Liver (tissue), 9 donors: ENCODE measurements around the gene ERGIC1. TPM values are rescaled to one million over a fixed set of nuclear protein-coding genes. Genes with fewer than 3 reads are reported as not detected.

ENCODE experiments used
- DNase-seq: peaks from one replicate; pipeline ENCODE4 v3.0.0-alpha.2; 2017; ENCODE audit warnings: low spot score
- H3K27ac ChIP-seq, 2 donors: one replicate each; pipeline ENCODE4 v1.7.0; 2013; ENCODE audit warnings: inconsistent platforms in 2 of 2, low read length in 2 of 2, control low read depth in 1 of 2, low read depth in 1 of 2, mild to moderate bottlenecking in 1 of 2
- H3K27me3 ChIP-seq, 4 donors: one replicate each; pipeline versions ENCODE4 v1.6.1 to v1.7.0; 2013; ENCODE audit warnings: low read length in 3 of 4, inconsistent platforms in 1 of 4, mild to moderate bottlenecking in 1 of 4, moderate library complexity in 1 of 4; ENCODE audit not compliant: control insufficient read depth in 4 of 4, insufficient read depth in 4 of 4
- H3K36me3 ChIP-seq, 4 donors: one replicate each; pipeline versions ENCODE4 v1.6.1 to v1.7.0; 2013; ENCODE audit warnings: low read length in 3 of 4, mild to moderate bottlenecking in 3 of 4, low read depth in 1 of 4, moderate library complexity in 1 of 4; ENCODE audit not compliant: control insufficient read depth in 4 of 4, insufficient read depth in 3 of 4
- H3K4me1 ChIP-seq, 4 donors: one replicate each; pipeline versions ENCODE4 v1.6.1 to v1.7.0; 2013; ENCODE audit warnings: low read length in 3 of 4, mild to moderate bottlenecking in 3 of 4, moderate library complexity in 1 of 4; ENCODE audit not compliant: control insufficient read depth in 4 of 4, insufficient read depth in 4 of 4
- H3K4me3 ChIP-seq, 3 donors: one replicate each; pipeline versions ENCODE4 v1.6.1 to v1.7.0; 2013; ENCODE audit warnings: low read length in 3 of 3, control low read depth in 1 of 3, low read depth in 1 of 3, mild to moderate bottlenecking in 1 of 3
- H3K9ac ChIP-seq, 2 donors: one replicate each; pipeline ENCODE4 v1.7.0; 2013; ENCODE audit warnings: low read length in 2 of 2, mild to moderate bottlenecking in 2 of 2, moderate library complexity in 2 of 2, control low read depth in 1 of 2, low read depth in 1 of 2
- H3K9me3 ChIP-seq, 4 donors: one replicate each; pipeline versions ENCODE4 v1.6.1 to v1.7.0; 2013; ENCODE audit warnings: low read length in 3 of 4; ENCODE audit not compliant: control insufficient read depth in 4 of 4
- EGR1 ChIP-seq, 2 donors: IDR thresholded peaks; 2 replicates each; pipeline ENCODE4 v1.6.1; 2016 to 2018; ENCODE audit warnings: antibody characterized with exemption in 2 of 2, low read depth in 2 of 2
- FOXA1 ChIP-seq: IDR thresholded peaks from 2 replicates; pipeline ENCODE4 v1.6.1; 2016; ENCODE audit warnings: antibody characterized with exemption
- GABPA ChIP-seq, 2 donors: IDR thresholded peaks in 1 of 2; conservative IDR thresholded peaks in 1 of 2; 2 replicates each; pipeline ENCODE4 v1.6.1; 2016; ENCODE audit warnings: antibody characterized with exemption in 2 of 2, mild to moderate bottlenecking in 1 of 2, moderate library complexity in 1 of 2
- HNF4A ChIP-seq, 2 donors: conservative IDR thresholded peaks; 2 replicates each; pipeline ENCODE4 v1.6.1; 2016; ENCODE audit warnings: antibody characterized with exemption in 2 of 2, mild to moderate bottlenecking in 2 of 2
- HNF4G ChIP-seq: IDR thresholded peaks from 2 replicates; pipeline ENCODE4 v1.6.1; 2016; ENCODE audit warnings: antibody characterized with exemption
- JUND ChIP-seq, 2 donors: IDR thresholded peaks; 2 replicates each; pipeline ENCODE4 v1.6.1; 2016; ENCODE audit warnings: antibody characterized with exemption in 2 of 2
- NR2F2 ChIP-seq: IDR thresholded peaks from 2 replicates; pipeline ENCODE4 v1.6.1; 2016; ENCODE audit warnings: antibody characterized with exemption
- RAD21 ChIP-seq, 2 donors: IDR thresholded peaks; 2 replicates each; pipeline ENCODE4 v1.6.1; 2016; ENCODE audit warnings: antibody characterized with exemption in 2 of 2, mild to moderate bottlenecking in 2 of 2
- RXRA ChIP-seq, 2 donors: IDR thresholded peaks; 2 replicates each; pipeline ENCODE4 v1.6.1; 2017 to 2018; ENCODE audit warnings: antibody characterized with exemption in 2 of 2, mild to moderate bottlenecking in 1 of 2
- SP1 ChIP-seq: IDR thresholded peaks from 2 replicates; pipeline ENCODE4 v1.6.1; 2018; ENCODE audit warnings: antibody characterized with exemption, mild to moderate bottlenecking
- TAF1 ChIP-seq: conservative IDR thresholded peaks from 2 replicates; pipeline ENCODE4 v1.6.1; 2016; ENCODE audit warnings: antibody characterized with exemption, mild to moderate bottlenecking
- YY1 ChIP-seq: IDR thresholded peaks from 2 replicates; pipeline ENCODE4 v1.6.1; 2016; ENCODE audit warnings: antibody characterized with exemption, mild to moderate bottlenecking
- ZBTB33 ChIP-seq: IDR thresholded peaks from 2 replicates; pipeline ENCODE4 v1.6.1; 2016; ENCODE audit warnings: antibody characterized with exemption
- WGBS: extraction: QIAGEN DNeasy Blood & Tissue Kit; methylation state at CpG from one replicate; pipeline ENCODE4 v1.1.7; 2013; 5-methylcytosine and 5-hydroxymethylcytosine counted together
- polyA plus RNA-seq, 2 donors: library from polyadenylated mRNA; stranded (reverse) in 1 of 2; unstranded in 1 of 2; fragments of 200-250 nt in 1 of 2; fragments of >200 nt in 1 of 2; fragmentation: Nextera tagmentation in 1 of 2; extraction: Ambion mirVana in 1 of 2; gene quantifications; one replicate each; pipeline versions ENCODE4 v1.2.1 to v1.2.3, GENCODE V29; 2013 to 2015
- total RNA-seq, 2 donors: library from RNA; depleted of rRNA; stranded (reverse); fragments of >200 nt; gene quantifications; one replicate each; pipeline ENCODE4 v1.2.3, GENCODE V29; 2014
- TF ChIP-seq, protein P1 (sequence below): fragments of 150-350 bp; IDR thresholded peaks from 2 replicates; pipeline ENCODE4 v1.5.1; 2017; ENCODE audit warnings: improper control_type of control experiment, low read depth, low read length; ENCODE audit not compliant: missing input control
- TF ChIP-seq, protein P2 (sequence below): IDR thresholded peaks from 2 replicates; pipeline ENCODE4 v1.6.1; 2016; ENCODE audit warnings: antibody characterized with exemption
- TF ChIP-seq, protein P3 (sequence below): IDR thresholded peaks from 2 replicates; pipeline ENCODE4 v1.6.1; 2016; ENCODE audit warnings: antibody characterized with exemption, mild to moderate bottlenecking
- TF ChIP-seq, protein P4 (sequence below): IDR thresholded peaks from 2 replicates; pipeline ENCODE4 v1.6.1; 2016; ENCODE audit warnings: antibody characterized with exemption
- donor health status: healthy.
- donor health status: healthy.
- donor health status: healthy.
- donor health status: healthy.
- donor health status: healthy.

ERGIC1 gene
- total and polyA plus RNA-seq, 4 donors = 45.4 to 155 (median 101) TPM

- Histone ChIP-seq H3K9me3 (no peaks in the 10 kb centered on the region), H3K4me3 (no peak overlapping the region), H3K4me1 (no peaks in the 10 kb centered on the region), H3K27me3 (no peaks in the 10 kb centered on the region), H3K27ac (no peak overlapping the region), H3K9ac (no peak overlapping the region), H3K36me3 (peaks cover 3 to 56% (median 18%) of the 10 kb centered on the region in 4 donors)
- WGBS = 98% methylated on average over 6 of the region's 6 CpGs
- DNase-seq = no peak
- TF ChIP-seq, protein P1, sequence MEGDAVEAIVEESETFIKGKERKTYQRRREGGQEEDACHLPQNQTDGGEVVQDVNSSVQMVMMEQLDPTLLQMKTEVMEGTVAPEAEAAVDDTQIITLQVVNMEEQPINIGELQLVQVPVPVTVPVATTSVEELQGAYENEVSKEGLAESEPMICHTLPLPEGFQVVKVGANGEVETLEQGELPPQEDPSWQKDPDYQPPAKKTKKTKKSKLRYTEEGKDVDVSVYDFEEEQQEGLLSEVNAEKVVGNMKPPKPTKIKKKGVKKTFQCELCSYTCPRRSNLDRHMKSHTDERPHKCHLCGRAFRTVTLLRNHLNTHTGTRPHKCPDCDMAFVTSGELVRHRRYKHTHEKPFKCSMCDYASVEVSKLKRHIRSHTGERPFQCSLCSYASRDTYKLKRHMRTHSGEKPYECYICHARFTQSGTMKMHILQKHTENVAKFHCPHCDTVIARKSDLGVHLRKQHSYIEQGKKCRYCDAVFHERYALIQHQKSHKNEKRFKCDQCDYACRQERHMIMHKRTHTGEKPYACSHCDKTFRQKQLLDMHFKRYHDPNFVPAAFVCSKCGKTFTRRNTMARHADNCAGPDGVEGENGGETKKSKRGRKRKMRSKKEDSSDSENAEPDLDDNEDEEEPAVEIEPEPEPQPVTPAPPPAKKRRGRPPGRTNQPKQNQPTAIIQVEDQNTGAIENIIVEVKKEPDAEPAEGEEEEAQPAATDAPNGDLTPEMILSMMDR = no peak
- TF ChIP-seq TAF1 = no peak
- TF ChIP-seq GABPA (IDR thresholded peaks at IDR 0.05 in 1 of 2, conservative IDR thresholded peaks at IDR 0.05 in 1 of 2) = no peak
- TF ChIP-seq ZBTB33 = no peak
- TF ChIP-seq FOXA1 = no peak
- TF ChIP-seq JUND (IDR thresholded peaks at IDR 0.05) = no peak
- no peak for TF ChIP-seq SP1
- TF ChIP-seq, protein P2, sequence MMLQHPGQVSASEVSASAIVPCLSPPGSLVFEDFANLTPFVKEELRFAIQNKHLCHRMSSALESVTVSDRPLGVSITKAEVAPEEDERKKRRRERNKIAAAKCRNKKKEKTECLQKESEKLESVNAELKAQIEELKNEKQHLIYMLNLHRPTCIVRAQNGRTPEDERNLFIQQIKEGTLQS = no peak
- TF ChIP-seq, protein P3, sequence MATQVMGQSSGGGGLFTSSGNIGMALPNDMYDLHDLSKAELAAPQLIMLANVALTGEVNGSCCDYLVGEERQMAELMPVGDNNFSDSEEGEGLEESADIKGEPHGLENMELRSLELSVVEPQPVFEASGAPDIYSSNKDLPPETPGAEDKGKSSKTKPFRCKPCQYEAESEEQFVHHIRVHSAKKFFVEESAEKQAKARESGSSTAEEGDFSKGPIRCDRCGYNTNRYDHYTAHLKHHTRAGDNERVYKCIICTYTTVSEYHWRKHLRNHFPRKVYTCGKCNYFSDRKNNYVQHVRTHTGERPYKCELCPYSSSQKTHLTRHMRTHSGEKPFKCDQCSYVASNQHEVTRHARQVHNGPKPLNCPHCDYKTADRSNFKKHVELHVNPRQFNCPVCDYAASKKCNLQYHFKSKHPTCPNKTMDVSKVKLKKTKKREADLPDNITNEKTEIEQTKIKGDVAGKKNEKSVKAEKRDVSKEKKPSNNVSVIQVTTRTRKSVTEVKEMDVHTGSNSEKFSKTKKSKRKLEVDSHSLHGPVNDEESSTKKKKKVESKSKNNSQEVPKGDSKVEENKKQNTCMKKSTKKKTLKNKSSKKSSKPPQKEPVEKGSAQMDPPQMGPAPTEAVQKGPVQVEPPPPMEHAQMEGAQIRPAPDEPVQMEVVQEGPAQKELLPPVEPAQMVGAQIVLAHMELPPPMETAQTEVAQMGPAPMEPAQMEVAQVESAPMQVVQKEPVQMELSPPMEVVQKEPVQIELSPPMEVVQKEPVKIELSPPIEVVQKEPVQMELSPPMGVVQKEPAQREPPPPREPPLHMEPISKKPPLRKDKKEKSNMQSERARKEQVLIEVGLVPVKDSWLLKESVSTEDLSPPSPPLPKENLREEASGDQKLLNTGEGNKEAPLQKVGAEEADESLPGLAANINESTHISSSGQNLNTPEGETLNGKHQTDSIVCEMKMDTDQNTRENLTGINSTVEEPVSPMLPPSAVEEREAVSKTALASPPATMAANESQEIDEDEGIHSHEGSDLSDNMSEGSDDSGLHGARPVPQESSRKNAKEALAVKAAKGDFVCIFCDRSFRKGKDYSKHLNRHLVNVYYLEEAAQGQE = no peak
- TF ChIP-seq EGR1 (IDR thresholded peaks at IDR 0.05; ENCODE audit: low read depth in 2 of 2) = no peak
- TF ChIP-seq, protein P4, sequence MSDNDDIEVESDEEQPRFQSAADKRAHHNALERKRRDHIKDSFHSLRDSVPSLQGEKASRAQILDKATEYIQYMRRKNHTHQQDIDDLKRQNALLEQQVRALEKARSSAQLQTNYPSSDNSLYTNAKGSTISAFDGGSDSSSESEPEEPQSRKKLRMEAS = no peak
- no peak for TF ChIP-seq RXRA (IDR thresholded peaks at IDR 0.05)
- no peak for TF ChIP-seq RAD21 (IDR thresholded peaks at IDR 0.05)
- no peak for TF ChIP-seq HNF4G
- no peak for TF ChIP-seq NR2F2
- TF ChIP-seq YY1 = no peak
These were observed 111.1 kb downstream of the ERGIC1 start for GRCh38 chr5:172945151-172945550.

- WGBS = 95% methylated on average over 7 of the region's 7 CpGs
- TF ChIP-seq TAF1 (no peak), GABPA (IDR thresholded peaks at IDR 0.05 in 1 of 2, conservative IDR thresholded peaks at IDR 0.05 in 1 of 2) (no peak), NR2F2 (no peak), YY1 (no peak), RXRA (IDR thresholded peaks at IDR 0.05) (no peak), SP1 (no peak), EGR1 (IDR thresholded peaks at IDR 0.05; ENCODE audit: low read depth in 2 of 2) (no peak), JUND (IDR thresholded peaks at IDR 0.05) (no peak), HNF4A (conservative IDR thresholded peaks at IDR 0.05) (no peak), ZBTB33 (no peak)
- TF ChIP-seq, protein P4 = no peak
- TF ChIP-seq, protein P2 = no peak
These were observed 112.1 kb downstream of the ERGIC1 start for GRCh38 chr5:172946146-172946545.

More at GRCh38 chr5:172946146-172946545, 112.1 kb downstream of the ERGIC1 start:
- DNase-seq = no peak
- no peaks in the 10 kb centered on the region for H3K27me3 ChIP-seq
- H3K4me1 ChIP-seq = no peaks in the 10 kb centered on the region
- H3K4me3 ChIP-seq = no peak overlapping the region
- peaks cover 7 to 59% (median 25%) of the 10 kb centered on the region in 4 donors for H3K36me3 ChIP-seq
- no peak overlapping the region for H3K27ac ChIP-seq
- no peak overlapping the region for H3K9ac ChIP-seq
- no peaks in the 10 kb centered on the region for H3K9me3 ChIP-seq
